Breast epithelium (tissue), 3 donors: Measurements from ENCODE around the gene SLC22A31.
A peak's percentile ranks its signal among the peaks of the same experiment; 100 is the strongest.

Source experiments
- POLR2A ChIP-seq: fragments of 450-650 bp; IDR thresholded peaks from one replicate; pipeline ENCODE4 v1.6.1; 2016; ENCODE audit warnings: antibody characterized with exemption, mild to moderate bottlenecking, moderate library complexity
- POLR2AphosphoS5 ChIP-seq, 3 donors: sonication (generic); formaldehyde crosslinking; IDR thresholded peaks; one replicate each; pipeline ENCODE4 v1.6.1; 2017; ENCODE audit warnings: antibody characterized with exemption in 3 of 3
- TF ChIP-seq, protein P1 (sequence below), 3 donors: fragments of 450-650 bp; IDR thresholded peaks; one replicate each; pipeline ENCODE4 v1.5.1; 2016 to 2017; ENCODE audit warnings: antibody characterized with exemption in 3 of 3, mild to moderate bottlenecking in 3 of 3, moderate library complexity in 3 of 3

- TF ChIP-seq POLR2A (peak; percentile 55), POLR2AphosphoS5 (IDR thresholded peaks at IDR 0.05) (peak; percentile 81 to 93 (median 86))
- TF ChIP-seq, protein P1, sequence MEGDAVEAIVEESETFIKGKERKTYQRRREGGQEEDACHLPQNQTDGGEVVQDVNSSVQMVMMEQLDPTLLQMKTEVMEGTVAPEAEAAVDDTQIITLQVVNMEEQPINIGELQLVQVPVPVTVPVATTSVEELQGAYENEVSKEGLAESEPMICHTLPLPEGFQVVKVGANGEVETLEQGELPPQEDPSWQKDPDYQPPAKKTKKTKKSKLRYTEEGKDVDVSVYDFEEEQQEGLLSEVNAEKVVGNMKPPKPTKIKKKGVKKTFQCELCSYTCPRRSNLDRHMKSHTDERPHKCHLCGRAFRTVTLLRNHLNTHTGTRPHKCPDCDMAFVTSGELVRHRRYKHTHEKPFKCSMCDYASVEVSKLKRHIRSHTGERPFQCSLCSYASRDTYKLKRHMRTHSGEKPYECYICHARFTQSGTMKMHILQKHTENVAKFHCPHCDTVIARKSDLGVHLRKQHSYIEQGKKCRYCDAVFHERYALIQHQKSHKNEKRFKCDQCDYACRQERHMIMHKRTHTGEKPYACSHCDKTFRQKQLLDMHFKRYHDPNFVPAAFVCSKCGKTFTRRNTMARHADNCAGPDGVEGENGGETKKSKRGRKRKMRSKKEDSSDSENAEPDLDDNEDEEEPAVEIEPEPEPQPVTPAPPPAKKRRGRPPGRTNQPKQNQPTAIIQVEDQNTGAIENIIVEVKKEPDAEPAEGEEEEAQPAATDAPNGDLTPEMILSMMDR (IDR thresholded peaks at IDR 0.05) = peak in 1 of 3 donors; percentile 11
Measured at GRCh38 chr16:89217388-89218191, 17.3 kb upstream of the SLC22A31 start, which contains the start of gene ZNF778.
